ENCODE results near the gene QSOX1. TPM values are rescaled to one million over a fixed set of nuclear protein-coding genes. Genes with fewer than 3 reads are reported as not detected.
A peak's percentile ranks its signal among the peaks of the same experiment; 100 is the strongest.
"Not testable (repeated sequence)": the region's sequence is repeated elsewhere in the genome, so short reads cannot be mapped to it uniquely, and the experiment has no call there.

Gene QSOX1
- total RNA-seq, 1 donor from 2014 or later = 58.7 TPM

GRCh38 chr1:180199018-180199417 is 44.3 kb downstream of the QSOX1 start:
- H3K27me3 Mint-ChIP-seq (ENCODE audit: low read depth) = no peaks in the 10 kb centered on the region
- no peaks in the 10 kb centered on the region for H3K9me3 Mint-ChIP-seq
- intact Hi-C loops (cut with micrococcal nuclease) = no loop called here
- no peak overlapping the region for H3K4me3 Mint-ChIP-seq (ENCODE audit: low read depth)
- H3K36me3 Mint-ChIP-seq (ENCODE audit: low read depth) = no peaks in the 10 kb centered on the region
- no peak overlapping the region for H3K27ac Mint-ChIP-seq
- no peak for DNase-seq (ENCODE audit: low spot score)
- H3K4me1 Mint-ChIP-seq (ENCODE audit: low read depth) = no peaks in the 10 kb centered on the region

GRCh38 chr1:180201451-180202200 is 47.0 kb downstream of the QSOX1 start:
- no peaks in the 10 kb centered on the region for H3K27me3 Mint-ChIP-seq (ENCODE audit: low read depth)
- no peak overlapping the region for H3K4me3 Mint-ChIP-seq (ENCODE audit: low read depth)
- DNase-seq (ENCODE audit: low spot score) = no peak
- H3K9me3 Mint-ChIP-seq = no peaks in the 10 kb centered on the region
- H3K4me1 Mint-ChIP-seq (ENCODE audit: low read depth) = no peaks in the 10 kb centered on the region
- intact Hi-C loops (cut with micrococcal nuclease) = no loop called here
- H3K36me3 Mint-ChIP-seq (ENCODE audit: low read depth) = no peaks in the 10 kb centered on the region
- no peak overlapping the region for H3K27ac Mint-ChIP-seq

GRCh38 chr1:180202588-180202987 is 47.9 kb downstream of the QSOX1 start:
- H3K4me3 Mint-ChIP-seq (ENCODE audit: low read depth); intact Hi-C loops (cut with micrococcal nuclease); H3K27ac Mint-ChIP-seq; H3K27me3 Mint-ChIP-seq (ENCODE audit: low read depth); DNase-seq (ENCODE audit: low spot score); H3K36me3 Mint-ChIP-seq (ENCODE audit: low read depth); H3K9me3 Mint-ChIP-seq; H3K4me1 Mint-ChIP-seq (ENCODE audit: low read depth): not testable (repeated sequence)

GRCh38 chr1:180204231-180204630 is 49.6 kb downstream of the QSOX1 start:
- no peaks in the 10 kb centered on the region for H3K4me1 Mint-ChIP-seq (ENCODE audit: low read depth)
- H3K9me3 Mint-ChIP-seq = no peaks in the 10 kb centered on the region
- intact Hi-C loops (cut with micrococcal nuclease) = no loop called here
- H3K27me3 Mint-ChIP-seq (ENCODE audit: low read depth) = peaks cover 7% of the 10 kb centered on the region
- no peak for DNase-seq (ENCODE audit: low spot score)
- no peak overlapping the region for H3K27ac Mint-ChIP-seq
- no peaks in the 10 kb centered on the region for H3K36me3 Mint-ChIP-seq (ENCODE audit: low read depth)
- no peak overlapping the region for H3K4me3 Mint-ChIP-seq (ENCODE audit: low read depth)

GRCh38 chr1:180206581-180206980 is 51.9 kb downstream of the QSOX1 start:
- DNase-seq (ENCODE audit: low spot score) = no peak
- no peak overlapping the region for H3K4me3 Mint-ChIP-seq (ENCODE audit: low read depth)
- peaks cover 8% of the 10 kb centered on the region for H3K27me3 Mint-ChIP-seq (ENCODE audit: low read depth)
- H3K9me3 Mint-ChIP-seq = no peaks in the 10 kb centered on the region
- no peak overlapping the region for H3K27ac Mint-ChIP-seq
- intact Hi-C loops (cut with micrococcal nuclease) = no loop called here
- no peaks in the 10 kb centered on the region for H3K4me1 Mint-ChIP-seq (ENCODE audit: low read depth)
- H3K36me3 Mint-ChIP-seq (ENCODE audit: low read depth) = no peaks in the 10 kb centered on the region

GRCh38 chr1:180208264-180208663 is 53.6 kb downstream of the QSOX1 start:
- DNase-seq (ENCODE audit: low spot score) = no peak
- intact Hi-C loops (cut with micrococcal nuclease) = no loop called here
- Mint-ChIP-seq H3K36me3 (ENCODE audit: low read depth) (no peaks in the 10 kb centered on the region), H3K4me1 (ENCODE audit: low read depth) (peaks cover 2% of the 10 kb centered on the region), H3K27ac (no peak overlapping the region), H3K27me3 (ENCODE audit: low read depth) (peaks cover 11% of the 10 kb centered on the region), H3K9me3 (no peaks in the 10 kb centered on the region), H3K4me3 (ENCODE audit: low read depth) (no peak overlapping the region)

GRCh38 chr1:180210008-180210620 is 55.4 kb downstream of the QSOX1 start:
- no peak for DNase-seq (ENCODE audit: low spot score)
- intact Hi-C loops (cut with micrococcal nuclease) = loop anchor here (5.0 kb wide), 1 partner anchor 58 kb away; the partner anchor contains the start of gene QSOX1
- Mint-ChIP-seq H3K27ac (no peak overlapping the region), H3K9me3 (no peaks in the 10 kb centered on the region), H3K36me3 (ENCODE audit: low read depth) (no peaks in the 10 kb centered on the region), H3K4me1 (ENCODE audit: low read depth) (peaks cover 10% of the 10 kb centered on the region), H3K27me3 (ENCODE audit: low read depth) (peaks cover 11% of the 10 kb centered on the region), H3K4me3 (ENCODE audit: low read depth) (no peak overlapping the region)

GRCh38 chr1:180211156-180211859 is 56.6 kb downstream of the QSOX1 start:
- peaks cover 15% of the 10 kb centered on the region for H3K27me3 Mint-ChIP-seq (ENCODE audit: low read depth)

GRCh38 chr1:180211860-180212229 is 57.2 kb downstream of the QSOX1 start:
- Mint-ChIP-seq H3K4me3 (ENCODE audit: low read depth) (no peak overlapping the region), H3K27ac (no peak overlapping the region), H3K27me3 (ENCODE audit: low read depth) (peaks cover 18% of the 10 kb centered on the region), H3K4me1 (ENCODE audit: low read depth) (peaks cover 10% of the 10 kb centered on the region), H3K36me3 (ENCODE audit: low read depth) (no peaks in the 10 kb centered on the region), H3K9me3 (no peaks in the 10 kb centered on the region)
- DNase-seq (ENCODE audit: low spot score) = no peak
- intact Hi-C loops (cut with micrococcal nuclease) = loop anchor here (5.0 kb wide), 1 partner anchor 60 kb away; the partner anchor contains the start of gene QSOX1

More at GRCh38 chr1:180211156-180211859, 56.6 kb downstream of the QSOX1 start:
- H3K9me3 Mint-ChIP-seq = no peaks in the 10 kb centered on the region
- no peak overlapping the region for H3K4me3 Mint-ChIP-seq (ENCODE audit: low read depth)
- no peaks in the 10 kb centered on the region for H3K36me3 Mint-ChIP-seq (ENCODE audit: low read depth)
- H3K4me1 Mint-ChIP-seq (ENCODE audit: low read depth) = peaks cover 10% of the 10 kb centered on the region
- intact Hi-C loops (cut with micrococcal nuclease) = loop anchor here (5.0 kb wide), 1 partner anchor 59 kb away; the partner anchor contains the start of gene QSOX1
- DNase-seq (ENCODE audit: low spot score) = no peak
- H3K27ac Mint-ChIP-seq = no peak overlapping the region

GRCh38 chr1:180213401-180214170 is 58.9 kb downstream of the QSOX1 start:
- Mint-ChIP-seq H3K27me3 (ENCODE audit: low read depth) (peaks cover 11% of the 10 kb centered on the region), H3K4me1 (ENCODE audit: low read depth) (peaks cover 10% of the 10 kb centered on the region), H3K27ac (no peak overlapping the region), H3K36me3 (ENCODE audit: low read depth) (no peaks in the 10 kb centered on the region), H3K9me3 (no peaks in the 10 kb centered on the region), H3K4me3 (ENCODE audit: low read depth) (no peak overlapping the region)
- DNase-seq (ENCODE audit: low spot score) = peak; percentile 50
- intact Hi-C loops (cut with micrococcal nuclease) = loop anchor here (5.0 kb wide), 1 partner anchor 61 kb away; the partner anchor contains the start of gene QSOX1

- H3K27ac Mint-ChIP-seq = no peak overlapping the region
Measured at GRCh38 chr1:180215856-180216625, 61.4 kb downstream of the QSOX1 start.

GRCh38 chr1:180217006-180217405 is 62.3 kb downstream of the QSOX1 start:
- Mint-ChIP-seq H3K4me1 (ENCODE audit: low read depth) (peaks cover 10% of the 10 kb centered on the region), H3K4me3 (ENCODE audit: low read depth) (no peak overlapping the region), H3K27me3 (ENCODE audit: low read depth) (peaks cover 15% of the 10 kb centered on the region), H3K9me3 (no peaks in the 10 kb centered on the region), H3K27ac (no peak overlapping the region), H3K36me3 (ENCODE audit: low read depth) (no peaks in the 10 kb centered on the region)
- no peak for DNase-seq (ENCODE audit: low spot score)
- intact Hi-C loops (cut with micrococcal nuclease) = no loop called here

More at GRCh38 chr1:180215856-180216625, 61.4 kb downstream of the QSOX1 start:
- intact Hi-C loops (cut with micrococcal nuclease) = no loop called here
- peaks cover 10% of the 10 kb centered on the region for H3K4me1 Mint-ChIP-seq (ENCODE audit: low read depth)
- peaks cover 15% of the 10 kb centered on the region for H3K27me3 Mint-ChIP-seq (ENCODE audit: low read depth)
- no peak overlapping the region for H3K4me3 Mint-ChIP-seq (ENCODE audit: low read depth)
- no peaks in the 10 kb centered on the region for H3K9me3 Mint-ChIP-seq
- DNase-seq (ENCODE audit: low spot score) = no peak
- no peaks in the 10 kb centered on the region for H3K36me3 Mint-ChIP-seq (ENCODE audit: low read depth)

Data from activated T-helper 2 cell treated with anti-CD3 and anti-CD28 coated beads, Interferon-gamma antibody, Interleukin-2, Interleukin-4, amounts not matched to agents 10 μg/mL and 5 μg/mL and 100 μg/mL, durations not matched to agents 14 hours and 24 hours and 36 hours (primary cell).